Heart right ventricle (tissue), 16 donors: Measurements from ENCODE around the gene NAT14. TPM values are rescaled to one million over a fixed set of nuclear protein-coding genes. Genes with fewer than 3 reads are reported as not detected.

Experiments
- ATAC-seq, 8 donors: fragments of 200-7000 bp; cut with Tn5 transposase; one replicate each; pipeline ENCODE4 v1.9.1; 2020; ENCODE audit warnings: mild to moderate bottlenecking in 8 of 8, moderate library complexity in 8 of 8, moderate number of reproducible peaks in 1 of 8
- DNase-seq, 2 donors: peaks; one replicate each; pipeline ENCODE4 v3.0.0-alpha.2; 2020
- H3K27ac ChIP-seq, 10 donors: fragments of 200-600 bp; sonication (generic) in 2 of 10; one replicate each; pipeline versions ENCODE4 v1.5.0 to v1.8.0; 2020 to 2022; ENCODE audit warnings: mild to moderate bottlenecking in 3 of 10
- H3K27me3 ChIP-seq, 7 donors: fragments of 200-600 bp; one replicate each; pipeline ENCODE4 v1.8.0; 2021 to 2022; ENCODE audit warnings: mild to moderate bottlenecking in 2 of 7
- H3K36me3 ChIP-seq, 9 donors: fragments of 200-600 bp; sonication (generic) in 1 of 9; one replicate each; pipeline versions ENCODE4 v1.5.0 to v1.8.0; 2020 to 2022; ENCODE audit warnings: mild to moderate bottlenecking in 2 of 9
- H3K4me1 ChIP-seq, 9 donors: fragments of 200-600 bp; sonication (generic) in 1 of 9; one replicate each; pipeline versions ENCODE4 v1.5.0 to v1.8.0; 2020 to 2022; ENCODE audit warnings: mild to moderate bottlenecking in 4 of 9
- H3K4me3 ChIP-seq, 10 donors: fragments of 200-600 bp; sonication (generic) in 2 of 10; one replicate each; pipeline versions ENCODE4 v1.5.0 to v1.8.0; 2020 to 2022; ENCODE audit warnings: mild to moderate bottlenecking in 7 of 10, moderate library complexity in 2 of 10
- H3K9me3 ChIP-seq, 11 donors: fragments of 200-600 bp in 10 of 11; sonication (generic) in 2 of 11; one replicate each; pipeline versions ENCODE4 v1.5.0 to v1.8.0; 2013 to 2022; ENCODE audit warnings: mild to moderate bottlenecking in 2 of 11, control low read depth in 1 of 11, moderate library complexity in 1 of 11
- WGBS, 2 donors: extraction: QIAGEN DNeasy Blood & Tissue Kit; methylation state at CpG; one replicate each; pipeline ENCODE4 v1.1.7; 2013; ENCODE audit warnings: inconsistent platforms in 1 of 2; 5-methylcytosine and 5-hydroxymethylcytosine counted together
- intact Hi-C, 10 donors: fragments of 100-400 bp; cut with DNase I; formaldehyde crosslinking; loops; one replicate each; pipeline versions ENCODE4 v1.11.1 to v1.14.2; 2022
- polyA plus RNA-seq, 2 donors: library from polyadenylated mRNA; stranded (reverse); fragments of 200-250 nt; gene quantifications; one replicate each; pipeline ENCODE4 v1.2.3, GENCODE V29; 2013
- total RNA-seq, 10 donors: library from RNA; stranded (reverse); fragmentation: NEBNext Ultra II Directional in 3 of 10; extraction: Animal tissue kit (Norgen Biotek cat#: 25700) in 3 of 10; gene quantifications; one replicate each; pipeline versions ENCODE4 v1.2.1 to v1.2.4, GENCODE V29; 2021 to 2023
- TF ChIP-seq, protein P1 (sequence below), 9 donors: fragments of 200-600 bp; sonication (generic) in 2 of 9; IDR thresholded peaks; one replicate each; pipeline versions ENCODE4 v1.5.0 to v1.8.0; 2021 to 2022; ENCODE audit warnings: antibody characterized with exemption in 9 of 9, mild to moderate bottlenecking in 5 of 9, moderate library complexity in 1 of 9
- donor health status: Arrhythmogenic right ventricular cardiomyopathy.
- donor health status: ischemic (EF 13 %, LVEDD 7.1; RV severe dilation, severe dysfunction).
- donor health status: healthy with polysubstance abuse.
- donor health status: DM: no; HTN: yes; CAD: no.
- donor health status: DM: no; HTN: no; CAD: no.
- donor health status: ischemic (EF 25% LVEDD 6.9; RV normal size, moderate dysfunction).
- donor health status: ischemic (EF 25% LVEDD 5.7; RV mildly dilated, moderate dysfunction).
- donor health status: healthy.
- donor health status: DM: yes; HTN: yes; CAD: no.
- donor health status: Ischemic cardiomyopathy.
- donor health status: ischemic (EF 35%, LVEDD 5.7; RV mildly dilated, moderate dysfunction).
- donor health status: nonischemic (EF 11% LVEDD 7.7; RV severe dilation, severe dysfunction).
- donor health status: DM: yes; HTN: yes; CAD: no.
- donor health status: PGD.
- donor health status: ischemic (EF 29% LVEDD 5.4; RV normal size, mild dysfunction).
- donor health status: nonischemic (EF 23%, LVEDD 6.1; RV moderate dilation, normal function).

NAT14 gene
- total and polyA plus RNA-seq, 12 donors: 5.8 to 16.4 (median 7.0) TPM

GRCh38 chr19:55440411-55441105 lies 44.4 kb upstream of the NAT14 start:
- intact Hi-C loops: no loop called here
- WGBS, 2 donors: 7% methylated on average over 39 of the region's 39 CpGs
- no peak for ATAC-seq
- no peaks in the 10 kb centered on the region for H3K36me3 ChIP-seq
- no peak overlapping the region for H3K27ac ChIP-seq
- no peaks in the 10 kb centered on the region for H3K9me3 ChIP-seq
- H3K4me1 ChIP-seq: peaks cover 0 to 20% (median 4%) of the 10 kb centered on the region in 9 donors
- peaks cover 26 to 96% (median 85%) of the 10 kb centered on the region in 7 donors for H3K27me3 ChIP-seq
- TF ChIP-seq, protein P1, sequence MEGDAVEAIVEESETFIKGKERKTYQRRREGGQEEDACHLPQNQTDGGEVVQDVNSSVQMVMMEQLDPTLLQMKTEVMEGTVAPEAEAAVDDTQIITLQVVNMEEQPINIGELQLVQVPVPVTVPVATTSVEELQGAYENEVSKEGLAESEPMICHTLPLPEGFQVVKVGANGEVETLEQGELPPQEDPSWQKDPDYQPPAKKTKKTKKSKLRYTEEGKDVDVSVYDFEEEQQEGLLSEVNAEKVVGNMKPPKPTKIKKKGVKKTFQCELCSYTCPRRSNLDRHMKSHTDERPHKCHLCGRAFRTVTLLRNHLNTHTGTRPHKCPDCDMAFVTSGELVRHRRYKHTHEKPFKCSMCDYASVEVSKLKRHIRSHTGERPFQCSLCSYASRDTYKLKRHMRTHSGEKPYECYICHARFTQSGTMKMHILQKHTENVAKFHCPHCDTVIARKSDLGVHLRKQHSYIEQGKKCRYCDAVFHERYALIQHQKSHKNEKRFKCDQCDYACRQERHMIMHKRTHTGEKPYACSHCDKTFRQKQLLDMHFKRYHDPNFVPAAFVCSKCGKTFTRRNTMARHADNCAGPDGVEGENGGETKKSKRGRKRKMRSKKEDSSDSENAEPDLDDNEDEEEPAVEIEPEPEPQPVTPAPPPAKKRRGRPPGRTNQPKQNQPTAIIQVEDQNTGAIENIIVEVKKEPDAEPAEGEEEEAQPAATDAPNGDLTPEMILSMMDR (IDR thresholded peaks at IDR 0.05): no peak
- H3K4me3 ChIP-seq: peak overlapping the region in 1 of 10 donors; percentile 21
- DNase-seq: no peak

GRCh38 chr19:55441319-55441691 lies 43.7 kb upstream of the NAT14 start:
- Histone ChIP-seq H3K4me3 (peak overlapping the region in 1 of 10 donors; percentile 10), H3K4me1 (peaks cover 0 to 20% (median 4%) of the 10 kb centered on the region in 9 donors), H3K9me3 (no peaks in the 10 kb centered on the region), H3K27me3 (peaks cover 26 to 96% (median 90%) of the 10 kb centered on the region in 7 donors), H3K27ac (no peak overlapping the region), H3K36me3 (no peaks in the 10 kb centered on the region)
- no peak for ATAC-seq
- DNase-seq: no peak
- 4 to 6% methylated on average over 21 of the region's 21 CpGs for WGBS, 2 donors
- TF ChIP-seq, protein P1 (IDR thresholded peaks at IDR 0.05): no peak
- intact Hi-C loops: no loop called here

DNA sequence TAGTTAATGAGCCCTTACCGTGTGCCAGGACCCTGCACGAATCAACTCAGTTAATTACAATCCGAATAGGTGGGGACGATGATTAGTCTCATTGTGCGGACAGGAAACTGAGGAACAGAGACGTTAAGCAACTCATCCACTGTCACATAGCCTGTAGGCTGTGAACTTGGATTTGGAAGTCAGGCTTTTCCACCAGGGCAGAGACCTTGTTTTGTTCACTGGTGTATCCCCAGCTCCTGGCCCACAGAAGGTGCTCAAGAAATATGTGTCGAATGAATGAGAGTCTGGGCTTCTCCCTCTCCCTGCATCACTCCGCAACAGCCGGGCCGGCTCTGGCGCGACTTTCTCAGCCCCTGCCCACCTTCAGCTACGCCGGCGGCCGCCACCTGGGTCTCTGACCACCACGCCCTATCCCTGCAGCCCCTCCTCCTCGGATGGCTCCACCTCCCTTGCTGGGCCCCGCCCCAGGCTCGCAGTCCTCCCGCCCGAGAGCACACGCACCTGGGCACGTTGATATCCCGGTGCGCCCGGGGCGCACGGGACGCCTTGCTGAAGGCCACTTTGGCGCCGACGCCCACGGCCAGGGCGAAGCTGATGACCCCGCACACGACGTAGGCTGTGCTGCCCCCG lies 43.2 kb upstream of the NAT14 start:
- Histone ChIP-seq H3K36me3 (no peaks in the 10 kb centered on the region), H3K27me3 (peaks cover 26 to 96% (median 92%) of the 10 kb centered on the region in 7 donors)
- intact Hi-C loops: no loop called here

DNA sequence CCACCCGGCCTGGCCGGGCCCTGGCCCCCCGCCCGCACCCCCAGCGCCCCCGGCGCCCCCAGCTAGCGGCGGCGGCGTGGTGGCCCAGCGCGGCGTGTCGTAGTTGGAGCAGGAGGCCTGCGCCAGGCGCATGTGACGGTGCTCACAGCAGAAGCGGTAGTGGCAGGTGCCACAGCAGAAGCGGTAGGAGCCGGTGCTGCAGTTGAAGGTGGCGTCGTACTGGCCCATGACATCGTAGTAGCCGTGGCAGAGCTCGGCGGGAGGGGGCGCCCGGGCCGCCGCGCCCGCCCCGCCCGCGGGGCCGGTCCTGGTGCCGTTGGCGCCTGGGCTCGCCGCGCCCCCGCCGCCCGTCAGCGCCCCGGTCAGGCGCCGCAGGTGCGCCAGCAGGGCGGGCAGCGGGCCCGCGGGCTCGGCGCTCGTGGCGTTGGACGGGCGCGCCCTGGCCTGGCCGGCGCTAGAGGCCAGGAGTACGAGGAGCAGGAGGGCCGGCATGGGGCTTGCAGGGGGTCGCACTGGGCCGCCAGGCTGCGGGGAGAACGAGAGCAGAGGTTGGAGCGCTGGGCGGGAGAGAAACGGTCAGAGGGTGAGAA lies 42.5 kb upstream of the NAT14 start:
- TF ChIP-seq, protein P1 (IDR thresholded peaks at IDR 0.05): no peak
- H3K36me3 ChIP-seq: no peaks in the 10 kb centered on the region
- H3K27ac ChIP-seq: no peak overlapping the region
- H3K4me3 ChIP-seq: no peak overlapping the region
- H3K4me1 ChIP-seq: peaks cover 0 to 20% (median 4%) of the 10 kb centered on the region in 9 donors
- ATAC-seq (no peak), DNase-seq (no peak)
- H3K9me3 ChIP-seq: no peaks in the 10 kb centered on the region
- peaks cover 26 to 96% (median 89%) of the 10 kb centered on the region in 7 donors for H3K27me3 ChIP-seq
- WGBS, 2 donors: 1% methylated on average over 65 to 72 of the region's 72 CpGs
- intact Hi-C loops: no loop called here

More for the DNA sequence above, 43.2 kb upstream of the NAT14 start:
- TF ChIP-seq, protein P1 (IDR thresholded peaks at IDR 0.05): no peak
- Histone ChIP-seq H3K4me1 (peaks cover 0 to 20% (median 4%) of the 10 kb centered on the region in 9 donors), H3K4me3 (no peak overlapping the region), H3K9me3 (no peaks in the 10 kb centered on the region), H3K27ac (no peak overlapping the region)
- DNase-seq: no peak
- ATAC-seq: no peak
- WGBS, 2 donors: 1 to 3% methylated on average over 39 of the region's 39 CpGs
